Gastrocnemius medialis (tissue), 4 donors: ENCODE data around the gene GNAQ. TPM values are rescaled to one million over a fixed set of nuclear protein-coding genes. Genes with fewer than 3 reads are reported as not detected.
A peak's percentile ranks its signal among the peaks of the same experiment; 100 is the strongest.

ENCODE experiments used
- ATAC-seq, 2 donors: fragments of 150-250 bp; one replicate each; pipeline ENCODE4 v1.9.1; 2016
- DNase-seq, 2 donors: peaks; one replicate each; pipeline ENCODE4 v3.0.0-alpha.2; 2019
- H3K27ac ChIP-seq, 4 donors: fragments of 200-600 bp; sonication (generic); 1 replicate in 1 of 4; 2 replicates in 3 of 4; pipeline ENCODE4 v1.5.1; 2016 to 2018; ENCODE audit warnings: mild to moderate bottlenecking in 2 of 4, moderate library complexity in 1 of 4
- H3K27me3 ChIP-seq, 3 donors: fragments of 200-600 bp; sonication (generic) in 2 of 3; 1 replicate in 1 of 3; 2 replicates in 2 of 3; pipeline versions ENCODE4 v1.5.1 to v1.6.0; 2016 to 2019; ENCODE audit warnings: mild to moderate bottlenecking in 1 of 3, moderate library complexity in 1 of 3
- H3K36me3 ChIP-seq, 2 donors: fragments of 200-600 bp; sonication (generic) in 1 of 2; one replicate each; pipeline ENCODE4 v1.5.1; 2017 to 2018
- H3K4me1 ChIP-seq, 2 donors: fragments of 200-600 bp; sonication (generic) in 1 of 2; one replicate each; pipeline ENCODE4 v1.5.1; 2016 to 2017; ENCODE audit warnings: mild to moderate bottlenecking in 2 of 2
- H3K4me3 ChIP-seq, 4 donors: fragments of 200-600 bp; sonication (generic) in 3 of 4; 1 replicate in 1 of 4; 2 replicates in 3 of 4; pipeline ENCODE4 v1.5.1; 2016 to 2019; ENCODE audit warnings: mild to moderate bottlenecking in 2 of 4
- H3K9me3 ChIP-seq, 3 donors: fragments of 200-600 bp; sonication (generic) in 2 of 3; 1 replicate in 1 of 3; 2 replicates in 2 of 3; pipeline ENCODE4 v1.5.1; 2016 to 2019
- CTCF ChIP-seq, 5 experiments: fragments of 450-650 bp in 3 of 5; fragments of 200-600 bp in 2 of 5; sonication (generic) in 2 of 5; IDR thresholded peaks in 4 of 5; conservative IDR thresholded peaks in 1 of 5; 1 replicate in 4 of 5; 2 replicates in 1 of 5; pipeline ENCODE4 v1.5.1; 2016 to 2019; ENCODE audit warnings: antibody characterized with exemption in 5 of 5, mild to moderate bottlenecking in 3 of 5, moderate library complexity in 3 of 5
- POLR2A ChIP-seq, 2 donors: fragments of 450-650 bp; IDR thresholded peaks; one replicate each; pipeline ENCODE4 v1.6.1; 2017; ENCODE audit warnings: antibody characterized with exemption in 2 of 2, mild to moderate bottlenecking in 2 of 2, moderate library complexity in 2 of 2
- in situ Hi-C, 4 donors: fragments of 200-750 bp; cut with MboI; loops; one replicate each; pipeline versions ENCODE4 v1.15.0 to v1.8.0; 2017; ENCODE audit warnings: low sequenced_read_pairs in 4 of 4
- intact Hi-C: fragments of 100-400 bp; cut with DNase I; formaldehyde crosslinking; loops from one replicate; pipeline ENCODE4 v1.15.1; 2023; ENCODE audit warnings: low total_unique reads
- total RNA-seq, 4 donors: library from RNA; depleted of rRNA; stranded (reverse); fragments of >200 nt; gene quantifications; one replicate each; pipeline versions ENCODE4 v1.1.0 to v1.2.3, GENCODE V29; 2016

Gene GNAQ
- total RNA-seq, 4 donors from 2014 or later = 11.3 to 25.9 (median 18.7) TPM

- Histone ChIP-seq H3K27ac (no peak overlapping the region), H3K4me3 (no peak overlapping the region), H3K27me3 (no peaks in the 10 kb centered on the region), H3K36me3 (no peaks in the 10 kb centered on the region), H3K4me1 (peaks cover 28 to 43% of the 10 kb centered on the region in 2 donors), H3K9me3 (no peaks in the 10 kb centered on the region)
- in situ Hi-C loops = loop anchor here (25.0 kb wide), 5 partner anchors 190 to 590 kb away; no protein-coding TSS in a partner anchor
- intact Hi-C loops = no loop called here
- no peak for DNase-seq
- no peak for ATAC-seq
- TF ChIP-seq CTCF (IDR thresholded peaks at IDR 0.05 in 4 of 5, conservative IDR thresholded peaks at IDR 0.05 in 1 of 5) = no peak
- TF ChIP-seq POLR2A (IDR thresholded peaks at IDR 0.05) = no peak
Observed at GRCh38 chr9:78026947-78027346, 4.7 kb downstream of the GNAQ start.

GRCh38 chr9:78026416-78026815 is 5.2 kb downstream of the GNAQ start:
- intact Hi-C loops = no loop called here
- H3K4me3 ChIP-seq = no peak overlapping the region

GRCh38 chr9:78025186-78025585 is 6.4 kb downstream of the GNAQ start:
- H3K4me3 ChIP-seq = no peak overlapping the region
- in situ Hi-C loops = loop anchor here (25.0 kb wide), 5 partner anchors 188 to 588 kb away; no protein-coding TSS in a partner anchor
- H3K27ac ChIP-seq = no peak overlapping the region
- no peak for DNase-seq
- no peak for ATAC-seq
- peaks cover 28 to 55% of the 10 kb centered on the region in 2 donors for H3K4me1 ChIP-seq
- H3K9me3 ChIP-seq = no peaks in the 10 kb centered on the region
- no peaks in the 10 kb centered on the region for H3K27me3 ChIP-seq
- no peak for TF ChIP-seq CTCF (IDR thresholded peaks at IDR 0.05 in 4 of 5, conservative IDR thresholded peaks at IDR 0.05 in 1 of 5)
- no peak for TF ChIP-seq POLR2A (IDR thresholded peaks at IDR 0.05)
- intact Hi-C loops = no loop called here
- no peaks in the 10 kb centered on the region for H3K36me3 ChIP-seq

More at GRCh38 chr9:78026416-78026815, 5.2 kb downstream of the GNAQ start:
- no peak for ATAC-seq
- H3K27me3 ChIP-seq = no peaks in the 10 kb centered on the region
- in situ Hi-C loops = loop anchor here (25.0 kb wide), 5 partner anchors 189 to 589 kb away; no protein-coding TSS in a partner anchor
- H3K4me1 ChIP-seq = peaks cover 28 to 45% of the 10 kb centered on the region in 2 donors
- no peak for TF ChIP-seq CTCF (IDR thresholded peaks at IDR 0.05 in 4 of 5, conservative IDR thresholded peaks at IDR 0.05 in 1 of 5)
- H3K9me3 ChIP-seq = no peaks in the 10 kb centered on the region
- H3K36me3 ChIP-seq = no peaks in the 10 kb centered on the region
- H3K27ac ChIP-seq = peak overlapping the region in 2 of 4 donors; percentile 20 to 27
- DNase-seq = no peak

GRCh38 chr9:78023003-78023741 is 8.4 kb downstream of the GNAQ start:
- no peak for TF ChIP-seq CTCF (IDR thresholded peaks at IDR 0.05 in 4 of 5, conservative IDR thresholded peaks at IDR 0.05 in 1 of 5)
- peaks cover 21 to 48% of the 10 kb centered on the region in 2 donors for H3K4me1 ChIP-seq
- no peak for DNase-seq
- intact Hi-C loops (no loop called here), in situ Hi-C loops (no loop called here)
- no peaks in the 10 kb centered on the region for H3K36me3 ChIP-seq
- ATAC-seq = no peak
- H3K27ac ChIP-seq = peak overlapping the region in 1 of 4 donors; percentile 22
- H3K4me3 ChIP-seq = no peak overlapping the region
- H3K27me3 ChIP-seq = no peaks in the 10 kb centered on the region
- no peaks in the 10 kb centered on the region for H3K9me3 ChIP-seq
